HEK293 (cell line): ENCODE measurements around the gene CFHR1.
"Not testable (repeated sequence)": the region's sequence is repeated elsewhere in the genome, so short reads cannot be mapped to it uniquely, and the experiment has no call there.

ENCODE experiments used
- CTCF ChIP-seq: fragments of 450-650 bp; formaldehyde crosslinking; IDR thresholded peaks from 2 replicates; pipeline ENCODE4 v1.5.1; 2016; ENCODE audit warnings: missing biosample characterization, missing genetic modification characterization
- MZF1 ChIP-seq: fragments of 450-650 bp; formaldehyde crosslinking; IDR thresholded peaks from 2 replicates; pipeline ENCODE4 v1.5.1; 2017; ENCODE audit warnings: missing biosample characterization, missing genetic modification characterization, borderline replicate concordance
- REST ChIP-seq: fragments of 450-650 bp; formaldehyde crosslinking; IDR thresholded peaks from 2 replicates; pipeline ENCODE4 v1.5.1; 2016; ENCODE audit warnings: missing biosample characterization, missing genetic modification characterization
- TCF7L2 ChIP-seq: IDR thresholded peaks from 2 replicates; pipeline ENCODE4 v1.6.1; 2011; ENCODE audit warnings: low read depth, mild to moderate bottlenecking, inconsistent platforms, low read length, moderate library complexity, borderline replicate concordance
- YY1 ChIP-seq: fragments of 450-650 bp; formaldehyde crosslinking; IDR thresholded peaks from 2 replicates; pipeline ENCODE4 v1.5.1; 2018; ENCODE audit warnings: missing biosample characterization, missing genetic modification characterization
- ZBTB21 ChIP-seq: fragments of 450-650 bp; formaldehyde crosslinking; IDR thresholded peaks from 2 replicates; pipeline ENCODE4 v1.5.1; 2017; ENCODE audit warnings: missing biosample characterization, missing genetic modification characterization
- ZBTB49 ChIP-seq: fragments of 450-650 bp; formaldehyde crosslinking; IDR thresholded peaks from 2 replicates; pipeline ENCODE4 v1.5.1; 2016; ENCODE audit warnings: missing biosample characterization, missing genetic modification characterization, low read depth
- ZNF16 ChIP-seq: fragments of 450-650 bp; formaldehyde crosslinking; IDR thresholded peaks from 2 replicates; pipeline ENCODE4 v1.5.1; 2016; ENCODE audit warnings: low read depth, missing biosample characterization, missing genetic modification characterization
- ZNF48 ChIP-seq: fragments of 450-650 bp; formaldehyde crosslinking; IDR thresholded peaks from 2 replicates; pipeline ENCODE4 v1.5.1; 2016; ENCODE audit warnings: missing biosample characterization, missing genetic modification characterization
- ZNF518A ChIP-seq: fragments of 450-650 bp; formaldehyde crosslinking; conservative IDR thresholded peaks from 2 replicates; pipeline ENCODE4 v1.5.1; 2016; ENCODE audit warnings: low read depth, missing biosample characterization, missing genetic modification characterization
- ZNF530 ChIP-seq: fragments of 450-650 bp; formaldehyde crosslinking; IDR thresholded peaks from 2 replicates; pipeline ENCODE4 v1.5.1; 2016; ENCODE audit warnings: low read depth, missing biosample characterization, missing genetic modification characterization
- ZNF549 ChIP-seq: fragments of 450-650 bp; IDR thresholded peaks from 2 replicates; pipeline ENCODE4 v1.5.1; 2018; ENCODE audit warnings: missing biosample characterization, missing genetic modification characterization, mild to moderate bottlenecking, inconsistent platforms, moderate library complexity

GRCh38 chr1:196827860-196828259, 8.3 kb downstream of the CFHR1 start:
- not testable (repeated sequence) for TF ChIP-seq YY1 (tag by site-specific recombination); ZNF48 (tag by site-specific recombination); ZNF16; MZF1 (tag by site-specific recombination); ZBTB49; CTCF (tag by site-specific recombination); ZBTB21; ZNF530 (tag by site-specific recombination); ZNF549 (tag by site-specific recombination); TCF7L2; REST (tag by site-specific recombination); ZNF518A (tag by site-specific recombination)
